Ectodermal cell (in vitro differentiated cells): ENCODE measurements around the gene STX18.
"Not testable (repeated sequence)": the region's sequence is repeated elsewhere in the genome, so short reads cannot be mapped to it uniquely, and the experiment has no call there.

ENCODE experiments used
- H3K27ac ChIP-seq: 2 replicates; pipeline ENCODE4 v1.7.0; 2013; ENCODE audit warnings: mild to moderate bottlenecking, low read depth, low read length; ENCODE audit not compliant: insufficient read depth, poor library complexity, severe bottlenecking
- H3K27me3 ChIP-seq: 2 replicates; pipeline ENCODE4 v1.7.0; 2013; ENCODE audit warnings: mild to moderate bottlenecking, low read length; ENCODE audit not compliant: insufficient read depth, control insufficient read depth, poor library complexity, severe bottlenecking
- H3K36me3 ChIP-seq: one replicate; pipeline ENCODE4 v1.7.0; 2013; ENCODE audit warnings: low read length; ENCODE audit not compliant: control insufficient read depth, insufficient read depth
- H3K4me1 ChIP-seq: one replicate; pipeline ENCODE4 v1.7.0; 2013; ENCODE audit warnings: low read length; ENCODE audit not compliant: control insufficient read depth, insufficient read depth
- H3K4me3 ChIP-seq: 2 replicates; pipeline ENCODE4 v1.7.0; 2013; ENCODE audit warnings: low read depth, low read length, control low read depth; ENCODE audit not compliant: insufficient read depth
- H3K9me3 ChIP-seq: 2 replicates; pipeline ENCODE4 v1.7.0; 2013; ENCODE audit warnings: mild to moderate bottlenecking, low read length, moderate library complexity; ENCODE audit not compliant: control insufficient read depth
- WGBS, 2 experiments: methylation state at CpG; one replicate each; pipeline ENCODE4 v1.1.7; 2013; ENCODE audit warnings: missing lambda C conversion rate in 2 of 2; 5-methylcytosine and 5-hydroxymethylcytosine counted together

STX18 gene

GRCh38 chr4:4559596-4559995 is 17.7 kb upstream of the STX18 start:
- Histone ChIP-seq H3K36me3 (no peaks in the 10 kb centered on the region), H3K27ac (no peak overlapping the region), H3K9me3 (no peaks in the 10 kb centered on the region), H3K4me3 (no peak overlapping the region), H3K27me3 (no peaks in the 10 kb centered on the region), H3K4me1 (no peaks in the 10 kb centered on the region)
- 86% methylated on average over 5 to 6 of the region's 6 CpGs for WGBS, 2 experiments

GRCh38 chr4:4558881-4559280 is 17.0 kb upstream of the STX18 start:
- H3K4me3 ChIP-seq = no peak overlapping the region
- H3K27ac ChIP-seq = no peak overlapping the region
- WGBS, 2 experiments = 75 to 76% methylated on average over 4 of the region's 4 CpGs
- no peaks in the 10 kb centered on the region for H3K4me1 ChIP-seq
- H3K36me3 ChIP-seq = no peaks in the 10 kb centered on the region
- H3K27me3 ChIP-seq = no peaks in the 10 kb centered on the region
- H3K9me3 ChIP-seq = no peaks in the 10 kb centered on the region

DNA sequence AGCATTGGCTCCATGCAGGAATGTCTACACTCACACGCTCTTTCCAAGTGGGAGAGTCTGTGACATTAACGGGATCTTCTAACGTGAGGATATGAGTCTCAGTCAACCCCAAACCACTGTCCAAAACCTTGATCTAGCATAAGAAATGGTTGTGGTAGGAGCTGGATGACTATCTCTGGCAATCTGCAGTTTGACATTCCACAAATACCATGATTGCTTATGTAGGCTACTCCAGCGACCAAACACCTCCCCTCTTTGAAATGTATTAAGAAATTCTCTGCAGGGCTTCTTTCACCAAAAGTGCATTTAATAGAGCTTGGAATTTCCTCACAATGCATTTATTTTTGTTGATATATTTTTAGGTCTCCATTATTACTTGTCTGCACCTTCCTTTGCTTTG is 14.1 kb upstream of the STX18 start:
- 92 to 94% methylated on average over 4 of the region's 4 CpGs for WGBS, 2 experiments
- Histone ChIP-seq H3K27me3 (no peaks in the 10 kb centered on the region), H3K4me1 (no peaks in the 10 kb centered on the region), H3K9me3 (no peaks in the 10 kb centered on the region), H3K4me3 (no peak overlapping the region), H3K36me3 (no peaks in the 10 kb centered on the region), H3K27ac (no peak overlapping the region)

DNA sequence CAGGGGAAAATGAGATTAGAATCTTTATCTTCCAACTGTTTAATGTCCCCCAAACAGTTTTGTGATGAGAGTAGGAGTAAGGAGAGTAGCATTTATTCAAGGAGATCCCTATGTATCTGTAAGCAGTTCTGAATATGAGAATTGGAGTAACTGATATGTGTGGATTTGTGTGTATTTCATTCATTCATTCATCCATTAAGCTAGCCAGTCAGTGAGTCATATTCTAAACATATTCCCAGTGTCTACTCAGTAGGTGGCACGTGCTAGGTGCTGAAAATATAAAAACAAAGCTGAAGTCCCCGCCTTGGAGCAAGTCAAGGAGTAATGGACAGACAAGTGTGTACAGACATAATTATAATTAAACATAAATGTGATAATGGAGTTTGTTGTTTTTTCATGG is 12.4 kb upstream of the STX18 start:
- H3K9me3 ChIP-seq = no peaks in the 10 kb centered on the region
- no peaks in the 10 kb centered on the region for H3K36me3 ChIP-seq
- WGBS, 2 experiments = 75 to 85% methylated on average over 1 to 2 of the region's 2 CpGs
- no peaks in the 10 kb centered on the region for H3K4me1 ChIP-seq
- no peak overlapping the region for H3K4me3 ChIP-seq
- H3K27ac ChIP-seq = no peak overlapping the region
- H3K27me3 ChIP-seq = no peaks in the 10 kb centered on the region

DNA sequence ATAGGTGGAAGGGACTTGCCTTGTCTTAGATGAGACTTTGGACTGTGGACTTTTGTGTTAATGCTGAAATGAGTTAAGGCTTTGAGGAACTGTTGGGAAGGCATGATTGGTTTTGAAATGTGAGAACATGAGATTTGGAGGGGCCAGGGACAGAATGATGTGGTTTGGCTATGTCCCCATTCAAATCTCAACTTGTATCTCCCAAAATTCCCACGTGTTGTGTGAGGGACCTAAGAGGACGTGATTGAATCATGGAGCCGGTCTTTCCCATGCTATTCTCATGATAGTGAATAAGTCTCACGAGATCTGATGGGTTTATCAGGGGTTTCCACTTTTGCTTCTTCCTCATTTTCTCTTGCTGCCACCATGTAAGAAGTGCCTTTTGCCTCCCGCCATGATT is 10.2 kb upstream of the STX18 start:
- 94 to 96% methylated on average over 5 of the region's 5 CpGs for WGBS, 2 experiments
- not testable (repeated sequence) for H3K27me3 ChIP-seq, H3K27ac ChIP-seq, H3K4me3 ChIP-seq, H3K36me3 ChIP-seq, H3K9me3 ChIP-seq, H3K4me1 ChIP-seq

DNA sequence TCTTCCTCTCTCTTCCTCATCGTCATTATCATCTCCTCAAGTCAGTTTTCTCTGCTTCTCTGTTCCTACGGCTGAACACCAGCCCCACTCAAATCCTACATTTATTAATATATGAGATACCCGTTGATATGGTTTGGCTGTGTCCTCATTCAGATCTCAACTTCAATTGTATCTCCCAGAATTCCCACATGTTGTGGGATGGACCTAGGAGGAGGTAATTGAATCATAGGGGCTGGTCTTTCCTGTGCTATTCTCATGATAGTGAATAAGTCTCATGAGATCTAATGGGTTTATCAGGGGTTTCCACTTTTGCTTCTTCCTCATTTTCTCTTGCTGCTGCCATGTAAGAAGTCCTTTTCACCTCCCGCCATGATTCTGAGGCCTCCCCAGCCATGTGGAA is 8.3 kb upstream of the STX18 start:
- not testable (repeated sequence) for H3K9me3 ChIP-seq, H3K27me3 ChIP-seq

GRCh38 chr4:4549534-4549933 is 7.7 kb upstream of the STX18 start:
- 92 to 93% methylated on average over 1 of the region's 1 CpG for WGBS, 2 experiments
- Histone ChIP-seq H3K27ac (no peak overlapping the region), H3K36me3 (peaks cover 3% of the 10 kb centered on the region), H3K4me1 (no peaks in the 10 kb centered on the region), H3K27me3 (no peaks in the 10 kb centered on the region), H3K9me3 (no peaks in the 10 kb centered on the region), H3K4me3 (no peak overlapping the region)

More for the DNA sequence above, 8.3 kb upstream of the STX18 start:
- H3K27ac ChIP-seq, H3K4me3 ChIP-seq, H3K36me3 ChIP-seq, H3K4me1 ChIP-seq: not testable (repeated sequence)
- WGBS, 2 experiments = 86 to 87% methylated on average over 4 of the region's 4 CpGs

DNA sequence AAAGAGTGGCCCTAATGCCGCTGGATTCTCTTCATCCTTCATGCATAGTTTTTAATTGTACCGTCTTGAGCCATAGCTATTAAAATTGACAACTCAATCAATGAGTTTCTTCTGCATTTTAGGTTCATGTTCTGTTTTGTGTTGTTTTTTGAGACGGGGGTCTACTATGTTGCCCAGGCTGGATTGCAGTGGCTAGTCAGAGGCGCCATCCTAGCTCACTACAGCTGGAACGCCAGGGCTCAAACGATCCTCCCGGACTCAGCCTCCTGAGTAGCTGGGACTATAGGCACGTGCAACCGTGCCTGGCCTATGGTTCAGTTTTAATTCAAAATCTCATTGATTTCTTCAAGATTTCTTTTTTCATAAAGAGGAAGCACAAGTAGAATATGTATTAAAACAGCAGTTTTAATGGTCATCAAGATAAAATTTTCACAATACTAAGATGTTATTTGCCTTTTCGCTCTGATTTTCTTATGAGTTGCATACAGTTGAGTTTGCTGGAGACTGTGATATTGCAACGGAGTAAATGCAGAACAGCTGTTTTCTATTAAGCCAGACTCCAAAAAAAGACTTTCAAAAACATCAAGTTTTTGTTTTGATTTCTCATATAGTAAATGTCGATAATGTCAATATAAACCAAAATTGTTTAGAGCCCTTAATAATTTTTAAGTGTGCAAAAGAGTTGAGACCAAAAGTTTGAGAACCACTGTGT is 1.1 kb upstream of the STX18 start:
- Histone ChIP-seq H3K4me3 (peak overlapping the region; percentile 91), H3K4me1 (peaks cover 16% of the 10 kb centered on the region), H3K36me3 (peaks cover 3% of the 10 kb centered on the region), H3K9me3 (no peaks in the 10 kb centered on the region), H3K27me3 (no peaks in the 10 kb centered on the region), H3K27ac (no peak overlapping the region)
- 14 to 24% methylated on average over 11 to 12 of the region's 12 CpGs for WGBS, 2 experiments

DNA sequence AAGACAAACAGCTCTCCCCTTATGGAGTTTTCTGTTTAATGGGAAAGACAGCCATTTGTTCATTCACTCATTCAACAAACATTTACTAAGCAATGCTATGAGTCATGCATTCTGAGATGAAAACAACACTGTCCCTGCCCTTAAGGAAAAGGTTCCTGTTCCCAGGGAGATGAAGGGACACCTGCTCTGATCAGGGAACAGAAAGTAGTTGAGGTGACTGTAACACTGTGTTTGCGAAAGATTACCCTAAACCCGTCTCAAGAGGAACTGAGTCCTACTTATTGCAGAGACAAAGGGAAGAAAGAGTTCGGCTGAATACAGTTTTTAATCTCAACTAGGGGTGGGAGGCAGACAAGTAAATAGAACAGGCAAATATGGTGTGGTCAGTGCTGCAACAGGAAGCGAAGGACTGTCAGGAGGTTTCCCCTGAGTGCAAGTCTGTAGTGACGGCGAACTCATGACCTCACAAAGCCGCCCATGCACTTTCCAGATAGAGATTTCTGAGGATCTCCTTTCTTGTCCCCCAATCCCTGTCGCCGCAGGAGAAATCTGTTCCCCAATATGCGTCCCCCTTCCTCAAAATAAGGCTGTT is 712 bp downstream of the STX18 start:
- no peaks in the 10 kb centered on the region for H3K9me3 ChIP-seq
- peak overlapping the region; percentile 91 for H3K4me3 ChIP-seq
- H3K4me1 ChIP-seq = peaks cover 16% of the 10 kb centered on the region
- H3K27me3 ChIP-seq = no peaks in the 10 kb centered on the region
- no peaks in the 10 kb centered on the region for H3K36me3 ChIP-seq
- WGBS, 2 experiments = 20 to 21% methylated on average over 10 of the region's 10 CpGs
- H3K27ac ChIP-seq = no peak overlapping the region

GRCh38 chr4:4539481-4539880 is 2.4 kb downstream of the STX18 start:
- 84 to 97% methylated on average over 2 of the region's 2 CpGs for WGBS, 2 experiments
- no peaks in the 10 kb centered on the region for H3K9me3 ChIP-seq
- H3K27me3 ChIP-seq = no peaks in the 10 kb centered on the region
- peaks cover 16% of the 10 kb centered on the region for H3K4me1 ChIP-seq
- H3K36me3 ChIP-seq = no peaks in the 10 kb centered on the region
- no peak overlapping the region for H3K27ac ChIP-seq
- no peak overlapping the region for H3K4me3 ChIP-seq
